ENCODE data around the gene KIAA0930.

DNA sequence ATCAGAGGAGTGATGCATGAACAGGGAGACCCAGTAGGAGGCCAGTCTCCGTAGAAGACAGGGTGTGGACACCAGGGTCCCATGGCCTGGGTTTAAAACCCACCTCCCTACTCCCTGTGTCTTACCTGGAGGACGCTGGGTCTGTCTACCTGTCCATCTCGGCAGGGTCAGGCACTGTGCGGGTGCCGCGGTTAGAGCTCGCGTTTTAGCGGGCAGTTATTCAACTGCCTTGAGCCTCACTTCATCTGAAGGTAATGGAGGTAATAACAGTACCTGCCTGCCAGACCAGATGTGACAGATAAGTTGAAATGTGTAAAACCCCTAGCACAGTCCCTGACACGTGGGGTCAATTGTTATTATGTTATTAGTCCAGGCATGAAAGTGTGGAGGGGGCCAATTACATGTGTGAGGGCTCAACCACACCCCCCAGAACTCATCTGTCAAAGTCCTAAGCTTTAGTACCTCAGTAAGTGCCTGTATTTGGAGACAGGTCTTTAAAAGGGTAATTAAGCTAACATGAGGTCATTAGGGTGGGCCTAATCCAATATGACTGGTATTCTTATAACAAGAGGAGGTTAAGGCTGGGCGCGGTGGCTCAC is 35.9 kb upstream of the KIAA0930 start:
- TF ChIP-seq OSR1 (CRISPR knock-in tag; IDR thresholded peaks at IDR 0.05): no peak
- TF ChIP-seq ZFP3 (CRISPR knock-in tag; IDR thresholded peaks at IDR 0.05): no peak
- no peak for TF ChIP-seq ISL1 (CRISPR knock-in tag; IDR thresholded peaks at IDR 0.05)
- no peak for TF ChIP-seq ZC3H10 (CRISPR knock-in tag; IDR thresholded peaks at IDR 0.05)
- no peak for TF ChIP-seq PATZ1 (CRISPR knock-in tag; IDR thresholded peaks at IDR 0.05; ENCODE audit: borderline replicate concordance)
- TF ChIP-seq ZNF70 (CRISPR knock-in tag; IDR thresholded peaks at IDR 0.05): no peak
- no peak for TF ChIP-seq TCF4 (CRISPR knock-in tag; IDR thresholded peaks at IDR 0.05; ENCODE audit: borderline replicate concordance)
- TF ChIP-seq SNAI2 (CRISPR knock-in tag; IDR thresholded peaks at IDR 0.05): no peak
- no peak for TF ChIP-seq CSDC2 (CRISPR knock-in tag; IDR thresholded peaks at IDR 0.05)
- TF ChIP-seq, protein P1, sequence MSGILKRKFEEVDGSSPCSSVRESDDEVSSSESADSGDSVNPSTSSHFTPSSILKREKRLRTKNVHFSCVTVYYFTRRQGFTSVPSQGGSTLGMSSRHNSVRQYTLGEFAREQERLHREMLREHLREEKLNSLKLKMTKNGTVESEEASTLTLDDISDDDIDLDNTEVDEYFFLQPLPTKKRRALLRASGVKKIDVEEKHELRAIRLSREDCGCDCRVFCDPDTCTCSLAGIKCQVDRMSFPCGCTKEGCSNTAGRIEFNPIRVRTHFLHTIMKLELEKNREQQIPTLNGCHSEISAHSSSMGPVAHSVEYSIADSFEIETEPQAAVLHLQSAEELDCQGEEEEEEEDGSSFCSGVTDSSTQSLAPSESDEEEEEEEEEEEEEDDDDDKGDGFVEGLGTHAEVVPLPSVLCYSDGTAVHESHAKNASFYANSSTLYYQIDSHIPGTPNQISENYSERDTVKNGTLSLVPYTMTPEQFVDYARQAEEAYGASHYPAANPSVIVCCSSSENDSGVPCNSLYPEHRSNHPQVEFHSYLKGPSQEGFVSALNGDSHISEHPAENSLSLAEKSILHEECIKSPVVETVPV (CRISPR knock-in tag; IDR thresholded peaks at IDR 0.05): no peak
- no peak for TF ChIP-seq ZFP30 (CRISPR knock-in tag; IDR thresholded peaks at IDR 0.05)
- TF ChIP-seq ARNTL (CRISPR knock-in tag; IDR thresholded peaks at IDR 0.05; ENCODE audit: borderline replicate concordance, low read depth): no peak
- no peak for TF ChIP-seq BACH2 (CRISPR knock-in tag; IDR thresholded peaks at IDR 0.05; ENCODE audit: borderline replicate concordance)
- no peak for TF ChIP-seq ESRRG (CRISPR knock-in tag; IDR thresholded peaks at IDR 0.05)

Data from SK-N-SH treated with all-trans-retinoic acid at 6 μM for 48 hours (cell line).